HEK293T (cell line): ENCODE data around the gene SLC16A11.

Source experiments
- FOXA1 ChIP-seq: fragments of 450-650 bp; IDR thresholded peaks from 2 replicates; pipeline ENCODE4 v1.6.1; 2016; ENCODE audit warnings: mild to moderate bottlenecking
- SUZ12 ChIP-seq: fragments of 450-650 bp; IDR thresholded peaks from 2 replicates; pipeline ENCODE4 v1.6.1; 2016; ENCODE audit warnings: mild to moderate bottlenecking

DNA sequence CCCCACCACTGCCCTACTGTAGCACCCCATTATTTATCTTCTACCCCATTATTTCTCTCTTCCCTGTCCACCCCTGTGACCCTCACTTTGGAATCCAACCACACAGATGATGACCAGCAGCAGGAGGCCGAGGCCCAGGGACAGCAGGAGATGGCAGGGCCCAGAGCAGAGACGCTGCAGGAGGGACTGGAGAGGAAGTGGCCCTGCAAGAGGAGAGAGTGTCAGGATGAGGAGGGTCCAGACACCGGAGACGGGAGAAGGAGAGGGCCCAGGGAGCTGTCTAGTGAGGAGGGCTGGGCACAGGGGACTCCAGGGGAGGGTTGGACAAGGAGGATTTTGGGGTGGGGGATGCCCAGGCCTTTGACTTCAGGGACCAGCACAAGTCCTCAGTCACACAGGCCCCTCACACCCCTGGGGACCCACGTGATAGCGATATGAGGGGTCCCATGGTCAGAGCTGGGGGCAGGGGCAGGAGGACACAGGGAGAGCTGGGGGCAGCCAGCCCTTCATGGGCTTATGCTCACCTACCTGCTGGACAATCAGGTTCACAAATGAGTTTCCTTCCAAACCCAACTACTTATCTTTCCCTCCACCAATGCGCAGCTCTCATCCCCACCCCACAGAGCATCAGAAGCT is 34.1 kb upstream of the SLC16A11 start:
- TF ChIP-seq SUZ12 = no peak
- TF ChIP-seq FOXA1 = no peak
